Measurements from ENCODE around the gene ZG16. TPM values are rescaled to one million over a fixed set of nuclear protein-coding genes. Genes with fewer than 3 reads are reported as not detected.
A peak's percentile ranks its signal among the peaks of the same experiment; 100 is the strongest.
"Not testable (repeated sequence)": the region's sequence is repeated elsewhere in the genome, so short reads cannot be mapped to it uniquely, and the experiment has no call there.

The ZG16 gene
- total and polyA plus RNA-seq, 2 experiments from 2014 or later, result not detected

DNA sequence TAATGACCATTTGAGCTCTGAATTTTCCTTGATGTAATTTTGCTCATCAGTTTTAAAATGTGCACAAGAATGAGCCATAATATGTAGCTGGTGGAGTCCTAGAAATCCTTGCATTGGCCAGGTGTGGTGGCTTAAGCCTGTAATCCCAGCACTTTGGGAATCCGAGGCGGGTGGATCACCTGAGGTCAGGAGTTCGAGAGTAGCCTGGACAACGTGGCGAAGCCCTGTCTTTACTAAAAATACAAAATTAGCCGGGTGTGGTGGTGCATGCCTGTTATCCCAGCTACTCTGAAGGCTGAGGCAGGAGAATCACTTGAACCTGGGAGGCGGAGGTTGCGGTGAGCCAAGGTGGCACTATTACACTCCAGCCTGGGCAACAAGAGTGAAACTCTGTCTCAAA lies 21.0 kb upstream of the ZG16 start:
- H3K9me2 ChIP-seq (ENCODE audit: insufficient read depth); H3F3A ChIP-seq (replicated peaks; ENCODE audit: low read depth); H4K20me1 ChIP-seq (replicated peaks; ENCODE audit: insufficient read depth); H3K36me3 ChIP-seq (ENCODE audit: insufficient read depth); ATAC-seq; H3K27ac ChIP-seq (ENCODE audit: low read depth); H3K36me3 Mint-ChIP-seq (ENCODE audit: low read depth); H3K27me3 Mint-ChIP-seq (ENCODE audit: insufficient read depth, low read depth, poor library complexity); H3K27me3 ChIP-seq (ENCODE audit: insufficient read depth); DNase-seq (ENCODE audit: low spot score); H3K4me2 ChIP-seq; H3K27ac Mint-ChIP-seq; H3K4me1 Mint-ChIP-seq; H2AFZ ChIP-seq; H3K9me3 Mint-ChIP-seq; H3K79me2 ChIP-seq (replicated peaks; ENCODE audit: insufficient read depth); H3K4me3 Mint-ChIP-seq; H3K4me1 ChIP-seq (ENCODE audit: insufficient read depth); H3K4me3 ChIP-seq: not testable (repeated sequence)

DNA sequence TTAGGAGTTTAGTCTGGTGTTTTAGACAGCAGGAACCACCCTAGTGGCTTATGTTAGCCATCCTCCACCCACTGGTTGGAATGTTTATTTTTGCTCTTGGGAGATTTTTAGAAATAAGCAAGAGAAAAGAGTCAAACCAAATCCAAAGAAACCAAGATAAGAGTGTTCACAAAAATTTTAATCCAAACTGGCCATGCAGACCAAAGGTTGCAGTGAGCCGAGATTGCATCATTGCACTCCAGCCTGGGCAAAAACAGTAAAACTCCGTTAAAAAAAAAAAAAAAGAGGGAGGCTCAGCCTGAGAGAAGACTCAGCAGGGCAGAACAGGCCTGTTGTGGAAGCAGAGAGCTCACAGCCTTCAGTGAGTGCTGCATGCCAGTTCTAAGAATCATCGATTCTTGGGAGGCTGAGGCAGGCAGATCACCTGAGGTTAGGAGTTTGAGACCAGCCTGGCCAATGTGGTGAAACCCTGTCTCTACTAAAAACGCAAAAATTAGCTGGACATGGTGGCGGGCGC lies 20.0 kb upstream of the ZG16 start:
- TF ChIP-seq JUNB (IDR thresholded peaks at IDR 0.05; ENCODE audit: unreplicated experiment) (no peak), CREB1 (CRISPR knock-in tag; IDR thresholded peaks at IDR 0.05; ENCODE audit: low read depth) (no peak), EZH2phosphoT487 (IDR thresholded peaks at IDR 0.05; ENCODE audit: unreplicated experiment) (no peak)
- TF ChIP-seq, protein P1, sequence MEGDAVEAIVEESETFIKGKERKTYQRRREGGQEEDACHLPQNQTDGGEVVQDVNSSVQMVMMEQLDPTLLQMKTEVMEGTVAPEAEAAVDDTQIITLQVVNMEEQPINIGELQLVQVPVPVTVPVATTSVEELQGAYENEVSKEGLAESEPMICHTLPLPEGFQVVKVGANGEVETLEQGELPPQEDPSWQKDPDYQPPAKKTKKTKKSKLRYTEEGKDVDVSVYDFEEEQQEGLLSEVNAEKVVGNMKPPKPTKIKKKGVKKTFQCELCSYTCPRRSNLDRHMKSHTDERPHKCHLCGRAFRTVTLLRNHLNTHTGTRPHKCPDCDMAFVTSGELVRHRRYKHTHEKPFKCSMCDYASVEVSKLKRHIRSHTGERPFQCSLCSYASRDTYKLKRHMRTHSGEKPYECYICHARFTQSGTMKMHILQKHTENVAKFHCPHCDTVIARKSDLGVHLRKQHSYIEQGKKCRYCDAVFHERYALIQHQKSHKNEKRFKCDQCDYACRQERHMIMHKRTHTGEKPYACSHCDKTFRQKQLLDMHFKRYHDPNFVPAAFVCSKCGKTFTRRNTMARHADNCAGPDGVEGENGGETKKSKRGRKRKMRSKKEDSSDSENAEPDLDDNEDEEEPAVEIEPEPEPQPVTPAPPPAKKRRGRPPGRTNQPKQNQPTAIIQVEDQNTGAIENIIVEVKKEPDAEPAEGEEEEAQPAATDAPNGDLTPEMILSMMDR (conservative IDR thresholded peaks at IDR 0.05; ENCODE audit: low read depth in 2 of 2), result 0 out of 4 replicates have a peak, but pooled peaks of 1 of the 2 experiments have one; percentile 14

DNA sequence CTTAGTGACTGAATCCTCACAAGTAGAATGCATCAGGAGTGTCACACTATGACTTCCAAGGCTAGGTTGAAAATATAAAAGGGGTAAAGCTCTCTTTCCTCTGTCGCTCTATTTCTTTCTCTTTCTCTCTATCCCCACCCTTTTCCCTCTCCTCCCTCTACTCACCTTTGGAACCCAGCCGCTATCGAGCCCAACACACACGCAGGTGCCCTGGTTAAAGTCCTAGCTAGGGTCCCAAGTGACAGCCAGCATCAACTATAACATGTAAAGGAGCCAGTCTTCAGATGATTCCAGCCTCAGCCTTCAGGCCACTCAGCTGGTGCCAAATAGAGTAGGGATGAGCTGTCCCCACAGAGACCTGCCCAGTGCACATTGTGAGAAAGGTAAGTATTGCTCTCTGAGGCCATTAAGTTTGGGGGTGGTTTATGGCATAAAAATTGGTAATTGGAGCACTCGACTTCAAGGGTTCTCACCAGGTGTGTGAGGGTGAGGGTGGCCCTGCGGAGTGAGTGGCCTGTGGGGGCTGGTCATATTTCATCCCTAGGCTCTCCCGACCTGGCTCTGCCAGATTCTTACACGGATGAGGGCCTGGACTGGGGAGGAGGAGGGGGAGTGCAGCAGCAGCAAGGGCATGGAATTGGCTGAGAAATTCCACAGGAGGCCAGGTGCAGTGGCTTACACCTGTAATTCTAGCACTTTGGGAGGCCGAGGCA lies 17.3 kb upstream of the ZG16 start:
- H3K27ac Mint-ChIP-seq, result no peak overlapping the region
- no peaks in the 10 kb centered on the region for H3K79me2 ChIP-seq (replicated peaks; ENCODE audit: insufficient read depth)
- no peak for TF ChIP-seq EZH2phosphoT487 (IDR thresholded peaks at IDR 0.05; ENCODE audit: unreplicated experiment)
- TF ChIP-seq NANOG (IDR thresholded peaks at IDR 0.05; ENCODE audit: borderline replicate concordance), result no peak
- TF ChIP-seq CREB1 (CRISPR knock-in tag; IDR thresholded peaks at IDR 0.05; ENCODE audit: low read depth), result no peak
- no peak for TF ChIP-seq ZNF114 (CRISPR knock-in tag; IDR thresholded peaks at IDR 0.05)
- TF ChIP-seq ZNF331 (CRISPR knock-in tag; IDR thresholded peaks at IDR 0.05; ENCODE audit: low read depth), result no peak
- no peak for TF ChIP-seq EZH2 (IDR thresholded peaks at IDR 0.05; ENCODE audit: low read depth, unreplicated experiment)
- TF ChIP-seq, protein P2, sequence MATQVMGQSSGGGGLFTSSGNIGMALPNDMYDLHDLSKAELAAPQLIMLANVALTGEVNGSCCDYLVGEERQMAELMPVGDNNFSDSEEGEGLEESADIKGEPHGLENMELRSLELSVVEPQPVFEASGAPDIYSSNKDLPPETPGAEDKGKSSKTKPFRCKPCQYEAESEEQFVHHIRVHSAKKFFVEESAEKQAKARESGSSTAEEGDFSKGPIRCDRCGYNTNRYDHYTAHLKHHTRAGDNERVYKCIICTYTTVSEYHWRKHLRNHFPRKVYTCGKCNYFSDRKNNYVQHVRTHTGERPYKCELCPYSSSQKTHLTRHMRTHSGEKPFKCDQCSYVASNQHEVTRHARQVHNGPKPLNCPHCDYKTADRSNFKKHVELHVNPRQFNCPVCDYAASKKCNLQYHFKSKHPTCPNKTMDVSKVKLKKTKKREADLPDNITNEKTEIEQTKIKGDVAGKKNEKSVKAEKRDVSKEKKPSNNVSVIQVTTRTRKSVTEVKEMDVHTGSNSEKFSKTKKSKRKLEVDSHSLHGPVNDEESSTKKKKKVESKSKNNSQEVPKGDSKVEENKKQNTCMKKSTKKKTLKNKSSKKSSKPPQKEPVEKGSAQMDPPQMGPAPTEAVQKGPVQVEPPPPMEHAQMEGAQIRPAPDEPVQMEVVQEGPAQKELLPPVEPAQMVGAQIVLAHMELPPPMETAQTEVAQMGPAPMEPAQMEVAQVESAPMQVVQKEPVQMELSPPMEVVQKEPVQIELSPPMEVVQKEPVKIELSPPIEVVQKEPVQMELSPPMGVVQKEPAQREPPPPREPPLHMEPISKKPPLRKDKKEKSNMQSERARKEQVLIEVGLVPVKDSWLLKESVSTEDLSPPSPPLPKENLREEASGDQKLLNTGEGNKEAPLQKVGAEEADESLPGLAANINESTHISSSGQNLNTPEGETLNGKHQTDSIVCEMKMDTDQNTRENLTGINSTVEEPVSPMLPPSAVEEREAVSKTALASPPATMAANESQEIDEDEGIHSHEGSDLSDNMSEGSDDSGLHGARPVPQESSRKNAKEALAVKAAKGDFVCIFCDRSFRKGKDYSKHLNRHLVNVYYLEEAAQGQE (IDR thresholded peaks at IDR 0.05; ENCODE audit: unreplicated experiment), result no peak
- H3K4me1 ChIP-seq (ENCODE audit: insufficient read depth), result no peaks in the 10 kb centered on the region
- H3K27me3 ChIP-seq (ENCODE audit: insufficient read depth), result no peaks in the 10 kb centered on the region
- DNase-seq (ENCODE audit: low spot score) (no peak), ATAC-seq (no peak; the same call in 2 of the 3 replicates)
- H3K4me3 Mint-ChIP-seq, result no peak overlapping the region
- H3K4me2 ChIP-seq, result no peak overlapping the region
- no peaks in the 10 kb centered on the region for H3K9me3 Mint-ChIP-seq
- H3F3A ChIP-seq (replicated peaks; ENCODE audit: low read depth), result no peaks in the 10 kb centered on the region
- peaks cover 10% of the 10 kb centered on the region for H3K4me1 Mint-ChIP-seq
- H3K9me2 ChIP-seq (ENCODE audit: insufficient read depth), result no peaks in the 10 kb centered on the region
- no peak overlapping the region for H3K27ac ChIP-seq (ENCODE audit: low read depth)
- H3K36me3 Mint-ChIP-seq (ENCODE audit: low read depth), result no peaks in the 10 kb centered on the region
- peak overlapping the region; percentile 76 for H2AFZ ChIP-seq
- no peak overlapping the region for H3K4me3 ChIP-seq
- H4K20me1 ChIP-seq (replicated peaks; ENCODE audit: insufficient read depth), result no peaks in the 10 kb centered on the region; the same call in 1 of the 2 replicates
- H3K27me3 Mint-ChIP-seq (ENCODE audit: insufficient read depth, low read depth, poor library complexity), result peaks cover 5% of the 10 kb centered on the region
- no peaks in the 10 kb centered on the region for H3K36me3 ChIP-seq (ENCODE audit: insufficient read depth)

More for the DNA sequence above, 20.0 kb upstream of the ZG16 start:
- Mint-ChIP-seq H3K27ac (no peak overlapping the region), H3K4me1 (peaks cover 10% of the 10 kb centered on the region), H3K27me3 (ENCODE audit: insufficient read depth, low read depth, poor library complexity) (peaks cover 6% of the 10 kb centered on the region), H3K36me3 (ENCODE audit: low read depth) (no peaks in the 10 kb centered on the region), H3K4me3 (no peak overlapping the region), H3K9me3 (no peaks in the 10 kb centered on the region)
- H3K27me3 ChIP-seq (ENCODE audit: insufficient read depth), result no peaks in the 10 kb centered on the region
- H3K4me3 ChIP-seq, result no peak overlapping the region
- DNase-seq (ENCODE audit: low spot score) (no peak), ATAC-seq (peak; percentile 57)
- no peaks in the 10 kb centered on the region for H3K79me2 ChIP-seq (replicated peaks; ENCODE audit: insufficient read depth)
- H3K4me2 ChIP-seq, result no peak overlapping the region
- no peaks in the 10 kb centered on the region for H3K9me2 ChIP-seq (ENCODE audit: insufficient read depth)
- H3K4me1 ChIP-seq (ENCODE audit: insufficient read depth), result no peaks in the 10 kb centered on the region
- H3K27ac ChIP-seq (ENCODE audit: low read depth), result no peak overlapping the region
- H3F3A ChIP-seq (replicated peaks; ENCODE audit: low read depth), result no peaks in the 10 kb centered on the region
- H4K20me1 ChIP-seq (replicated peaks; ENCODE audit: insufficient read depth), result no peaks in the 10 kb centered on the region; the same call in 1 of the 2 replicates
- no peaks in the 10 kb centered on the region for H3K36me3 ChIP-seq (ENCODE audit: insufficient read depth)
- H2AFZ ChIP-seq, result no peak overlapping the region

DNA sequence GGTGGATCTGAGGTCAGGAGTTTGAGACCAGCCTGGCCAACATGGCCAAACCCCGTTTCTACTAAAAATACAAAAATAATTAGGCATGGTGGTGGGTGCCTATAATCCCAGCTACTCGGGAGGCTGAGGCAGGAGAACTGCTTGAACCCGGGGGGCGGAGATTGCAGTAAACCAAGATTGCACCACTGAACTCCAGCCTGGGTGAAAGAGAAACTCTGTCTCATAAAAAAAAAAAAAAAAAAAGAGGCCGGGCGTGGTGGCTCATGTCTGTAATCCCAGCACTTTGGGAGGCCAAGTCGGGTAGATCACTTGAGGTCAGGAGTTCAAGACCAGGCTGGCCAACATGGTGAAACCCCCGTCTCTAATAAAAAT lies 16.8 kb upstream of the ZG16 start:
- not testable (repeated sequence) for H3K4me3 Mint-ChIP-seq; H3K9me3 Mint-ChIP-seq; H3K4me3 ChIP-seq; ATAC-seq; H3K4me2 ChIP-seq; H3K36me3 Mint-ChIP-seq (ENCODE audit: low read depth); H3K27ac Mint-ChIP-seq; H3K27me3 ChIP-seq (ENCODE audit: insufficient read depth); H3F3A ChIP-seq (replicated peaks; ENCODE audit: low read depth); DNase-seq (ENCODE audit: low spot score); H3K4me1 ChIP-seq (ENCODE audit: insufficient read depth); H3K79me2 ChIP-seq (replicated peaks; ENCODE audit: insufficient read depth); H3K36me3 ChIP-seq (ENCODE audit: insufficient read depth); H3K9me2 ChIP-seq (ENCODE audit: insufficient read depth); H3K27me3 Mint-ChIP-seq (ENCODE audit: insufficient read depth, low read depth, poor library complexity); H3K4me1 Mint-ChIP-seq; H3K27ac ChIP-seq (ENCODE audit: low read depth); H4K20me1 ChIP-seq (replicated peaks; ENCODE audit: insufficient read depth)
- H2AFZ ChIP-seq, result peak overlapping the region; percentile 76; the same call in 1 of the 2 replicates

Measured in GM23338 (cell line).